ENCODE measurements around the gene DESI2.

- TF ChIP-seq POLR2AphosphoS5 (IDR thresholded peaks at IDR 0.05; ENCODE audit: borderline replicate concordance, low read depth, low read length) (no peak), EZH2 (IDR thresholded peaks at IDR 0.05) (no peak)
Observed at GRCh38 chr1:244659694-244660093, 6.8 kb downstream of the DESI2 start.
